ENCODE measurements around the gene GPATCH2. TPM values are rescaled to one million over a fixed set of nuclear protein-coding genes. Genes with fewer than 3 reads are reported as not detected.

The GPATCH2 gene
- total RNA-seq: 9.0 and 12.8 TPM in 2 replicates

GRCh38 chr1:217630711-217631591 is at the start of gene GPATCH2, which contains the start of gene SPATA17:
GPATCH2 (minus strand) TSS chr1:217631090; CDS start chr1:217630971, 119 bp downstream.
SPATA17 (plus strand) TSS chr1:217631344; CDS start chr1:217631379, 35 bp downstream.
- peak; percentile 90 for DNase-seq (ENCODE audit: extremely low read depth, low read depth, low spot score)

- DNase-seq (ENCODE audit: extremely low read depth, low read depth, low spot score): no peak
These were observed 43.3 kb upstream of the GPATCH2 start for GRCh38 chr1:217674028-217674729.

- DNase-seq (ENCODE audit: extremely low read depth, low read depth, low spot score): no peak
These were observed 42.5 kb upstream of the GPATCH2 start for GRCh38 chr1:217673387-217673786.

GRCh38 chr1:217668351-217668940 is 37.6 kb upstream of the GPATCH2 start:
- no peak for DNase-seq (ENCODE audit: extremely low read depth, low read depth, low spot score)

- no peak for DNase-seq (ENCODE audit: extremely low read depth, low read depth, low spot score)
These were observed 30.5 kb upstream of the GPATCH2 start for GRCh38 chr1:217661407-217661806.

GRCh38 chr1:217660353-217661062 is 29.6 kb upstream of the GPATCH2 start:
- no peak for DNase-seq (ENCODE audit: extremely low read depth, low read depth, low spot score)

GRCh38 chr1:217650674-217651073 is 19.8 kb upstream of the GPATCH2 start:
- no peak for DNase-seq (ENCODE audit: extremely low read depth, low read depth, low spot score)

GRCh38 chr1:217647791-217648190 is 16.9 kb upstream of the GPATCH2 start:
- no peak for DNase-seq (ENCODE audit: extremely low read depth, low read depth, low spot score)

GRCh38 chr1:217642455-217642854 is 11.6 kb upstream of the GPATCH2 start:
- DNase-seq (ENCODE audit: extremely low read depth, low read depth, low spot score): no peak

GRCh38 chr1:217627431-217627830 is 3.5 kb downstream of the GPATCH2 start:
- DNase-seq (ENCODE audit: extremely low read depth, low read depth, low spot score): no peak

GRCh38 chr1:217626321-217626720 is 4.6 kb downstream of the GPATCH2 start:
- no peak for DNase-seq (ENCODE audit: extremely low read depth, low read depth, low spot score)

GRCh38 chr1:217622042-217622441 is 8.8 kb downstream of the GPATCH2 start:
- DNase-seq (ENCODE audit: extremely low read depth, low read depth, low spot score): no peak

GRCh38 chr1:217620814-217621213 is 10.1 kb downstream of the GPATCH2 start:
- DNase-seq (ENCODE audit: extremely low read depth, low read depth, low spot score): no peak

GRCh38 chr1:217617126-217617525 is 13.8 kb downstream of the GPATCH2 start:
- no peak for DNase-seq (ENCODE audit: extremely low read depth, low read depth, low spot score)

GRCh38 chr1:217614200-217614712 is 16.6 kb downstream of the GPATCH2 start:
- DNase-seq (ENCODE audit: extremely low read depth, low read depth, low spot score): no peak

GRCh38 chr1:217605390-217605789 is 25.5 kb downstream of the GPATCH2 start:
- DNase-seq (ENCODE audit: extremely low read depth, low read depth, low spot score): no peak

GRCh38 chr1:217602380-217602779 is 28.5 kb downstream of the GPATCH2 start:
- no peak for DNase-seq (ENCODE audit: extremely low read depth, low read depth, low spot score)

- no peak for DNase-seq (ENCODE audit: extremely low read depth, low read depth, low spot score)
These were observed 31.7 kb downstream of the GPATCH2 start for GRCh38 chr1:217599154-217599553.

GRCh38 chr1:217590598-217590997 is 40.3 kb downstream of the GPATCH2 start:
- no peak for DNase-seq (ENCODE audit: extremely low read depth, low read depth, low spot score)

GRCh38 chr1:217586586-217586985 is 44.3 kb downstream of the GPATCH2 start:
- DNase-seq (ENCODE audit: extremely low read depth, low read depth, low spot score): no peak

- no peak for DNase-seq (ENCODE audit: extremely low read depth, low read depth, low spot score)
These were observed 45.3 kb downstream of the GPATCH2 start for GRCh38 chr1:217585577-217585976.

Data from glomerular endothelial cell (primary cell).